Loucy (cell line): Measurements from ENCODE around the gene DSCAM.

Source experiments
- H2AFZ ChIP-seq: fragments of 200-600 bp; sonication (generic); 2 replicates; pipeline ENCODE4 v1.6.0; 2016; ENCODE audit warnings: antibody characterized with exemption, mild to moderate bottlenecking, low read length, moderate library complexity
- H3F3A ChIP-seq: fragments of 200-600 bp; 2 replicates; pipeline ENCODE4 v1.6.0; 2016; ENCODE audit warnings: antibody characterized with exemption, low read depth, mild to moderate bottlenecking
- H3K27me3 ChIP-seq: fragments of 200-600 bp; sonication (generic); 2 replicates; pipeline ENCODE4 v1.6.1; 2014; ENCODE audit warnings: low read length, mild to moderate bottlenecking; ENCODE audit not compliant: insufficient read depth, poor library complexity, severe bottlenecking
- H3K36me3 ChIP-seq: fragments of 200-600 bp; sonication (generic); 2 replicates; pipeline ENCODE4 v1.6.1; 2016; ENCODE audit warnings: low read length; ENCODE audit not compliant: insufficient read depth
- H3K4me1 ChIP-seq: fragments of 200-600 bp; sonication (generic); 2 replicates; pipeline ENCODE4 v1.5.1; 2014; ENCODE audit warnings: low read length, mild to moderate bottlenecking; ENCODE audit not compliant: insufficient read depth, poor library complexity, severe bottlenecking
- H3K4me2 ChIP-seq: fragments of 200-600 bp; sonication (generic); 2 replicates; pipeline ENCODE4 v1.6.0; 2014; ENCODE audit warnings: antibody characterized with exemption, low read length, low read depth, mild to moderate bottlenecking; ENCODE audit not compliant: poor library complexity, severe bottlenecking
- H3K4me3 ChIP-seq: fragments of 200-600 bp; sonication (generic); 2 replicates; pipeline ENCODE4 v1.5.1; 2014; ENCODE audit warnings: low read length, mild to moderate bottlenecking, mixed read lengths; ENCODE audit not compliant: poor library complexity, severe bottlenecking
- H3K79me2 ChIP-seq: fragments of 200-600 bp; sonication (generic); 2 replicates; pipeline ENCODE4 v1.6.1; 2014; ENCODE audit warnings: low read length; ENCODE audit not compliant: insufficient read depth
- H3K9ac ChIP-seq: fragments of 200-600 bp; sonication (generic); 2 replicates; pipeline ENCODE4 v1.6.0; 2014; ENCODE audit warnings: mild to moderate bottlenecking, low read depth, low read length, moderate library complexity; ENCODE audit not compliant: poor library complexity, severe bottlenecking
- H3K9me2 ChIP-seq: fragments of 200-600 bp; sonication (generic); replicated peaks from 2 replicates; pipeline ENCODE4 v1.6.1; 2016; ENCODE audit warnings: low read depth, low read length, mixed read lengths
- H3K9me3 ChIP-seq: fragments of 200-600 bp; sonication (generic); 2 replicates; pipeline ENCODE4 v1.6.1; 2014; ENCODE audit warnings: mild to moderate bottlenecking, antibody characterized with exemption, low read length, low read depth; ENCODE audit not compliant: insufficient read depth
- H4K20me1 ChIP-seq: fragments of 200-600 bp; sonication (generic); 2 replicates; pipeline ENCODE4 v1.6.0; 2014; ENCODE audit warnings: antibody characterized with exemption, low read length, mild to moderate bottlenecking; ENCODE audit not compliant: insufficient read depth, poor library complexity, severe bottlenecking
- CTCF ChIP-seq: fragments of 200-600 bp; sonication (generic); conservative IDR thresholded peaks from 2 replicates; pipeline ENCODE4 v1.5.1; 2014; ENCODE audit warnings: mild to moderate bottlenecking, antibody characterized with exemption, low read length
- EZH2phosphoT487 ChIP-seq: fragments of 200-600 bp; IDR thresholded peaks from 2 replicates; pipeline ENCODE4 v1.6.1; 2018; ENCODE audit warnings: antibody characterized with exemption, mild to moderate bottlenecking, moderate library complexity, borderline replicate concordance

Gene DSCAM

GRCh38 chr21:40647706-40648105, 199.3 kb downstream of the DSCAM start:
- no peak overlapping the region for H3K4me2 ChIP-seq
- no peak overlapping the region for H2AFZ ChIP-seq
- peaks cover 3% of the 10 kb centered on the region; the same call in 1 of the 2 replicates for H3K9me3 ChIP-seq
- no peak overlapping the region for H3K4me3 ChIP-seq
- no peaks in the 10 kb centered on the region for H3K79me2 ChIP-seq
- no peaks in the 10 kb centered on the region for H4K20me1 ChIP-seq
- no peaks in the 10 kb centered on the region for H3K4me1 ChIP-seq
- no peak for TF ChIP-seq CTCF
- TF ChIP-seq EZH2phosphoT487 = no peak
- no peaks in the 10 kb centered on the region for H3K9me2 ChIP-seq
- no peak overlapping the region for H3K9ac ChIP-seq
- H3K36me3 ChIP-seq = no peaks in the 10 kb centered on the region
- no peaks in the 10 kb centered on the region for H3K27me3 ChIP-seq
- no peaks in the 10 kb centered on the region for H3F3A ChIP-seq

- Histone ChIP-seq H4K20me1 (no peaks in the 10 kb centered on the region), H3K79me2 (no peaks in the 10 kb centered on the region), H3K4me3 (no peak overlapping the region), H3K9ac (no peak overlapping the region), H3F3A (no peaks in the 10 kb centered on the region), H3K9me3 (peaks cover 3% of the 10 kb centered on the region; the same call in 1 of the 2 replicates), H3K4me1 (no peaks in the 10 kb centered on the region), H3K36me3 (no peaks in the 10 kb centered on the region), H2AFZ (no peak overlapping the region), H3K9me2 (no peaks in the 10 kb centered on the region), H3K4me2 (no peak overlapping the region), H3K27me3 (no peaks in the 10 kb centered on the region)
- TF ChIP-seq EZH2phosphoT487 (no peak), CTCF (no peak)
Measured at GRCh38 chr21:40646651-40647050, 200.3 kb downstream of the DSCAM start.

- Histone ChIP-seq H4K20me1 (no peaks in the 10 kb centered on the region), H3K9me3 (peaks cover 3% of the 10 kb centered on the region; the same call in 1 of the 2 replicates), H3K9ac (no peak overlapping the region), H3K4me1 (no peaks in the 10 kb centered on the region), H3K4me3 (no peak overlapping the region), H3K79me2 (no peaks in the 10 kb centered on the region), H3K9me2 (no peaks in the 10 kb centered on the region), H3F3A (no peaks in the 10 kb centered on the region), H3K4me2 (no peak overlapping the region), H3K36me3 (no peaks in the 10 kb centered on the region), H2AFZ (no peak overlapping the region), H3K27me3 (no peaks in the 10 kb centered on the region)
- TF ChIP-seq CTCF (no peak), EZH2phosphoT487 (no peak)
Measured at GRCh38 chr21:40641042-40641441, 205.9 kb downstream of the DSCAM start.
